Measurements from ENCODE around the gene MRPL49. TPM values are rescaled to one million over a fixed set of nuclear protein-coding genes. Genes with fewer than 3 reads are reported as not detected.

Gene MRPL49
- total and polyA plus RNA-seq, 2 of the 13 experiments (the other 11 are each of a cell fraction or from before 2014, with no cell fraction given), result 39.2 to 53.3 TPM

DNA sequence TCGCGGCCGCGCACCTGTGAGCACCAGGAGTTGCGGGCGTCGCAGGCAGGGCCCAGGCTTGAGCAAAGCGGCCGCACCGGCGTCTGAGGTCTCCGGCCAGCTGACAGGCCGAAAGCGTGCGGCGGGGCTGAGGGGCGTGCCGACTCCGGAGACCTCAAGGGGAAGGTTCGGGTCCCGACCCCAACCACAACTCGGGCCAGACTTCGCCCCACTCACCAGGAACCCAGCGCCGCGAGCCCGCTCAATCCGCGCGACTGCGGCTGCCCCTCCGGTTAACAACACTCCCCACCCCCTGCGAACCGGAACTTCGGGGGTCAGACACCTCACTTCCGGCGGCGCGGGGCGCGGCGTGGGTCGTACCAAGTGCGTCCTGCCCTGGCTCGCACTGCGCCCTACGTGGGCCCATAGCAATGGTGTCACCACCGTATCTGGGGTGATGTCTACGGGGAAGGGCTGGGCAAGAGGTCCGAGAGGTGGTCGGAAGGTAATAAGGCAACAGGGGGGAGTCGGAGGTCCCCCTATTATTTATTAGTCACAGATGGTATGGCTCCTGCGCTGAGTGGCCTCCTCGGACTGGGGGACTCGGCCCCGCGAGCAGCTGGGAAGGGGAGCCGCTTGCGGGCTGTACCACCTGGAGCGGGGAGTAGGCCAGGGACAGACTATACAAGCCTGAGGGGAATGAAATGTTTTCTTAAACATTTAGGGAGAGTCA, 12.3 kb downstream of the MRPL49 start, which contains the start of gene SYVN1 (continued):
- TF ChIP-seq FOXM1 (CRISPR knock-in tag; IDR thresholded peaks at IDR 0.05) (no peak), ZNF670 (CRISPR knock-in tag; IDR thresholded peaks at IDR 0.05; ENCODE audit: borderline replicate concordance) (no peak; the same call in 1 of the 2 replicates), RNF2 (conservative IDR thresholded peaks at IDR 0.05; ENCODE audit: low read depth) (no peak), TAF1 (CRISPR knock-in tag; IDR thresholded peaks at IDR 0.05) (peak; percentile 81), HNF1A (IDR thresholded peaks at IDR 0.05; ENCODE audit: low read depth) (peak; percentile 8; the same call in 1 of the 2 replicates), HNF1A (CRISPR knock-in tag; IDR thresholded peaks at IDR 0.05; ENCODE audit: borderline replicate concordance) (peak; percentile 70; the same call in 1 of the 2 replicates), CBX2 (IDR thresholded peaks at IDR 0.05; ENCODE audit: low read depth, low read length) (no peak), CBX2 (CRISPR knock-in tag; IDR thresholded peaks at IDR 0.05; ENCODE audit: low read depth) (no peak), RBM22 (optimal IDR thresholded peaks at IDR 0.05; ENCODE audit: low read length) (no peak), RARG (CRISPR knock-in tag; IDR thresholded peaks at IDR 0.05; ENCODE audit: low read depth) (no peak; the same call in 1 of the 2 replicates), ZNF7 (CRISPR knock-in tag; IDR thresholded peaks at IDR 0.05) (no peak), HOXA3 (CRISPR knock-in tag; IDR thresholded peaks at IDR 0.05) (peak; percentile 89), MYC (CRISPR knock-in tag; IDR thresholded peaks at IDR 0.05; ENCODE audit: borderline replicate concordance) (peak; percentile 82; the same call in 1 of the 2 replicates), CBFB (CRISPR knock-in tag; IDR thresholded peaks at IDR 0.05) (peak; percentile 46; the same call in 1 of the 2 replicates)
- TF ChIP-seq, protein P1, sequence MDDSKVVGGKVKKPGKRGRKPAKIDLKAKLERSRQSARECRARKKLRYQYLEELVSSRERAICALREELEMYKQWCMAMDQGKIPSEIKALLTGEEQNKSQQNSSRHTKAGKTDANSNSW (CRISPR knock-in tag; IDR thresholded peaks at IDR 0.05; ENCODE audit: borderline replicate concordance), result peak; percentile 74; the same call in 1 of the 2 replicates

Data from HepG2 (cell line).